Germinal center (tissue), 1 donor: Measurements from ENCODE around the gene MXI1.
"Not testable (repeated sequence)": the region's sequence is repeated elsewhere in the genome, so short reads cannot be mapped to it uniquely, and the experiment has no call there.

Source experiments
- DNase-seq: peaks from one replicate; pipeline ENCODE4 v3.0.0; 2012; ENCODE audit warnings: mixed read lengths, low spot score

The MXI1 gene

DNA sequence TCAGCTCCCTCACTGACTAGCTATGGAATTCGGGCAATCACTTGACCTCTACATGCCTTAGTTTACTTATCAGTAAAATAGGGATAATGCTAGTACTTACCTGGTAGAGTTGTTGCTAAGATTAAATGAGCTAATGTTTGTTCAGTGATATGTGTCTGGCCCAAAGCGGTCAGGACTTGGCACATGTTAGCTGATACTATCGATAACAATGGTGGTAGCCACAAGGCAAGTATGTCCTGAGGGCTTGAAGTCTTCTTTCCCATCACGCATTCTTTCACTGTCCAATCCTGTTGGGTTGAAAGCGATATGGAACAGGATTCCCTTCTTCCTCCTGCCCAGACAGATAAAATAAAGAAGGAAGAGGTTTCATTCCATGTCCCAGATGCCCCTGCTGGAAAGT lies 25.5 kb upstream of the MXI1 start:
- no peak for DNase-seq

DNA sequence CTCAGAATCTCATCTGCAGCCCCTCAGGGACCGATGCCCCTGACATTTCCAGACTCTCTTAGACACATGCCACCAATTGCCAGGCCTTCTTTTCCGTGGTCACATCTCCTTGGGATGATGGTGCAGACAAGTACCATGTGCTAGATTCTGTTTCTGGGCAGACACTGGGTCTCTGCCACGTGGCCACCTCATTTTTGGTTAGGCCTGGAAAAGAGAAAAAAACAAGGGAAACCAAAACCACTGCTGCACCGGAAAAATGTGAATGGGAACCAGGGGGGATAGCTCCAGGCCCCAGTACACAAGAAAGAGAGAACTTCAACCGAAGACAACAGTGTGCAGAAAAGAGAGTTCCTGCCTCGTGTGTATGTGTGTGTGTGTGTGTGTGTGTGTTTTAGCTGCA lies 23.0 kb upstream of the MXI1 start:
- DNase-seq = no peak

DNA sequence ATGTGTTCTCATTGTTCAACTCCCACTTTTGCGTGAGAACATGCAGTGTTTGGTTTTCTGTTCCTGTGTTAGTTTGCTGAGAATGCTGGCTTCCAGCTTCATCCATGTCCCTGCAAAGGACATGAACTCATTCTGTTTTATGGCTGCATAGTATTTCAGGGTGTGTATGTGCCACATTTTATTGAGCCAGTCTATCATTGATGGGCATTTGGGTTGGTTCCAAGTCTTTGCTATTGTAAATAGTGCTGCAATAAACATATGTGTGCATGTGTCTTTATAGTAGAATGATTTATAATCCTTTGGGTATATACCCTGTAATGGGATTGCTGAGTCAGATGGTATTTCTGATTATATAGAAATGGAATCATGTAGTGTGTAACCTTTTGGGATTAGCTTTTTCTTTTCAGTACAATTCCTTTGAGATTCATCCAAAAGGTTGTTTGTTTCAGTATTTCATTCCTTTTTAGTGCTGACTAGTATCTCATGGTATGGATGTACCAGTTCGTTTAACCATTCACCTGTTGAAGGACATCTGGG lies 21.7 kb upstream of the MXI1 start:
- not testable (repeated sequence) for DNase-seq

DNA sequence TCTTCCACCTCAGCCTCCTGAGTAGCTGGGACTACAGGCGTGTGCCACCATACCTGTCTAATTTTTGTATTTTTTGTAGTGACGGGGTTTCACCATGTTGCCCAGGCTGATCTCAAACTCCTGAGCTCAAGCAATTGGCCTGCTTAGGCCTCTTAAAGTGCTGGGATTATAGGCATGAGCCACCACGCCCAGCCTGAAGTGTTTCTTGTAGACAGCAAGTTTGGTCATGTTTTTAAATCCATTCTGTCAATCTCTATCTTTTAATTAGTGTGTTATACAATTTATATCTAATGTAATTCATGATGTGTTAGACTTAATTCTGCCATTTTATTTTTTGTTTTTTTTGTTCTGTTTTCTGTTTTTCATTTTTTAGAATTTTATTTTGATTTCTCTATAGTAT lies 17.2 kb upstream of the MXI1 start:
- no peak for DNase-seq

DNA sequence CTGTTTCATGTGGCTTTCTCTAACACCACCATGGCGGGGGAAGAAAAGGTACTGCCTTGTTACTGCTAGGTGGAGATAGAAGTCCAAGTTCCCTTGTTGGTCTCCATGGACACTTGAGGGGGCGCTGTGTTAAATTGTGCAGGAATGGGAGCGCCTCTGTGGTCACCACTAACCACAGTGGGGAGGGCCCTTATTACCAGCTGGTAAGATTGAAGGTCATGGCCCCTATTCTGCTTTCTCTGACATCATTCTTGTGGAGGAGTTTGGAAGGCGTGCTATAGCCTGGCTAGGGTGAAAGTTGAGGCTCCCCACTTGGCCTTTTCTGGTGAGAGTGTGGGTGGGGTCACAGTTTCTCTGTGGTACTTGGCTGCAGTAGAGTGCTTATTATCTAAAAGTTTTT lies 14.9 kb upstream of the MXI1 start:
- no peak for DNase-seq

DNA sequence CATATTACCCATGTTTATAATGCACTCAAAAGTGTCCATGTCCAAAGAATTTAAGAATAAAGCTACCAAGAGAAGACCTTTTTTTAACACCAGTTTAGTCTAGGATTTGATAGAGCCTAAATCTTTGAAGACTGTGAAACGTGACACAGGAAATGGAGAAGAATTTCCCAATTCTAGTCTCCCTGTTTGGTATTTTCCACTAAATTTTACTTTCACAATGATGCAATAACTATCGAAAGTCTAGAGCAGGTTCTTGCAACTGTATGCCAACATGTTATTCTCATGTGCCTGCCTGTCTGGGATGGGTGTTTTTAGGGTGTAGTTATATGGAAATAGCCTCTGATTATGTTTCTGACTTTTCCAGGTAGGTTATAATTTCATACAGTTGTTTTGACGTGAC lies 6.9 kb upstream of the MXI1 start:
- no peak for DNase-seq

DNA sequence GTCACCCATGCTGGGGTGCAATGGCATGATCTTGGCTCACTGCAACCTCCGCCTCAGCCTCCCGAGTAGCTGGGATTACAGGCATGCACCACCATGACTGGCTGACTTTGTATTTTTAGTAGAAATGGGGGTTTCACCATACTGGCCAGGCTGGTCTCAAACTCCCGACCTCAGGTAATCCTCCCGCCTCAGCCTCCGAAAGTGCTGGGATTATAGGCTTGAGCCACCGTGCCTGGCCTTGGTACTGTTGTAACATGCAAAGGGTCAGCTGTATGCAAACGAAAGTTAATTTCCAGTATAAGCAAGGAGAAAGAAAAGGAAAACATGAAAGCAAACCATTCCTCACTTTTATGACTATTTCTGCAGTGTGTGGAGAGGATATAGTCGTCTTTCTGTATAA lies 6.4 kb upstream of the MXI1 start:
- not testable (repeated sequence) for DNase-seq

DNA sequence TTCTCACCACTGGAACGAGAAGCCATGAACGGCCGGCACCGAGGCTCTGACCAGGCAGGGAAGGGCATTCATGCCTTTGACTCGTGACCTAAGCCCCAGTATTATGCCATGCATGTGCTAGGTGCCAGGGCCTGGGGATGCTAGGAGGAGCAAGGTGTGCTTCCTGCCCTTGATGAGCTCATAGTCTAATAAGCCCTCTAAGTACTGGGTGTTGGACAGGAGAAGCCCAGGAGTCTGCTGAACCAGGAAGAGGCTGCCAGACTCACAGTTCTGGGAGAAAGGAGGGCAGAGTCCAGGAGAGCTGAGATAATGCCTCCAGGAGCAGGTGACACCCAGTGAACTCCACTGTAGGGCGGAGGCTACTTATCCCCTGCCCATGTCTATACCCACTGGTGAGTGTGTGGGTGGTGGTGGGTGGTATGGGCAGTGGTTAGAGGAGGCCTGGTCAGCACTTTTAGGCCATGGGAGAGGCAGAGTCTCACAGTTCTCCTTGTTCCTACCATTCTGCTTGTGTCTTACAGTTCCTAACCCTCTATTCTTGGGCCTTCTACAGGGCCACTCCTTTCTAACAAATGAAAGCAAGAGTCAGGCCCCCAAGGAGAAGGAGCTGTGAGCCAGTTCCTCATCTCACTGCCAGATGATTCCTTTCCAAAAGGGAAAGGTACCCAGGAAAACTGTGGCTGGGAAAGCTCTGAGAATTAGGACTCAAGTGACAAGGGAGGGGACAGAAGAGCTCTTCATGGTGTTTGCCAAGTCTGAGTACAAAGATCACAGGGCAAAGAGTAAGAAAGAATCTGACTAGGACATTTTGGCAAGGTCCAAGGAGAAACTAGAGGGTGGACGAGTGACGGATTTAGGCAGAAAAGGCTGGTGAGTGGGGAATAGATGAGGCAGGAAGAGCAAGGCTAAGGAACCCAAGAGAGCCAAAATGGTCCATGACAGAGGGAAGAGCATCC lies 3.6 kb upstream of the MXI1 start:
- DNase-seq = no peak

DNA sequence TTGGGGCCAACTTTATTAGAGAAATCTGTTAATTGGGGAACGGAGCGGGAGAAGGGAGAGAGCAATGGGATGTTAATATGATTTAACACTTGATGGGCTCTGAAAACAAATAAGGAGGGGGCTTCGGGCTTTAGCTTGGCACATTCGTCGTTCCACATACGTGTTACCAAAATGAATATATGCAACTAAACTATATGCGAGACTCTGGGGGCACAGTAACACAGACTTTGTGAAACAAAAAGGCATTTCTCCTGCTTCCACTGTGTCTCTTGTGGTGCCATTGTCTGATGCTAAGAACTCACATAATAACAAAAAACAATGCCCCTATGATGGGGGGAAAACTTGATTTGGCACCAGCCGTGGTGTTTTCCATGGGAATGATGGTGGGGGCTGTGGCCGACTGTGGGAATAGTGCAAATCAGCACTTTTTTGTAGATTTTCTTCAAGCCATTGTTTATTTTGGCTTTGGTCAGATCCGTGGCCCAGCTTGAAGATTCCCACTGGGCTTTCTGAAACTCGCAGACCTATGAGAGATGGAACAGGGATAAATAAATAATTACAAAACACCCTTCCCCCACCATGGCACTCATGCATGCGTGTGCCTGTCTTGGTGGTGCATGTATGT lies 2.2 kb upstream of the MXI1 start:
- DNase-seq = no peak

DNA sequence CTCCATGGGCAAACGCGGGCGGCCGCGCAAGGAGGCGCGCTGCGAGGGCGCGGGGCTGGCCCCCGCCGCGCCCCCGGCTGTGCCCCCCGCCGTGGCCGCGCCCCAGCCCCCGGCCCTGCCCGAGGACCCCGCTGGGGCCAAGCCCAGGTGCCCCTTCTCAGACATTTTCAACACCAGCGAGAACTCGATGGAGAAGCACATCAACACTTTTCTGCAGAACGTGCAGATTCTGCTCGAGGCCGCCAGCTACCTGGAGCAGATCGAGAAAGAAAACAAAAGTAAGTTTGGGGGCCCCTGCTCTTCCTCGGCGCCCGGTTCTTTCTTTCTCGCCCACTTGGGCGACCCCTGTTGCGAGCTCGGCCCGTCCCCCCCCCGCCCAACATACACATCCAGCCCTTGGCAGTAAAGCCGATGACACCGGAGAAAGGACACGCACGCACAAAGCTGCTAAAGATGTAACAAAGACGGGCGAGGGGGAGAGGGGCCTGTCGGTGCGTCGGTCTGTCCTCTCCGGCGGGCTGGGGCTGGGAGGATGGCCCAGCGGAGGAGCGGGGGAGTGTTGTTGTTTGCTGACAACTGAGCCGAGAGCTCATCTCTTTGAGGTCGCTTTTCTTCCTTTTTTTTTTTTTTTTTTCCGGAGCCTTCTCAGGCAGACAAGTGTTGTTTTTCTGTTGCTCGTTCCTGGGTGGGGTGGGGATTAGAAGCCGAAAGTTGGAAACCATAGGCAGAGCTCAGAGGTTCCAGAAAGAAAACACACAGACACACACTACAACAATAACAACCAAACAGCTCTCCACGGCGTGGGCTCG lies 604 bp downstream of the MXI1 start:
- peak; percentile 55 for DNase-seq

DNA sequence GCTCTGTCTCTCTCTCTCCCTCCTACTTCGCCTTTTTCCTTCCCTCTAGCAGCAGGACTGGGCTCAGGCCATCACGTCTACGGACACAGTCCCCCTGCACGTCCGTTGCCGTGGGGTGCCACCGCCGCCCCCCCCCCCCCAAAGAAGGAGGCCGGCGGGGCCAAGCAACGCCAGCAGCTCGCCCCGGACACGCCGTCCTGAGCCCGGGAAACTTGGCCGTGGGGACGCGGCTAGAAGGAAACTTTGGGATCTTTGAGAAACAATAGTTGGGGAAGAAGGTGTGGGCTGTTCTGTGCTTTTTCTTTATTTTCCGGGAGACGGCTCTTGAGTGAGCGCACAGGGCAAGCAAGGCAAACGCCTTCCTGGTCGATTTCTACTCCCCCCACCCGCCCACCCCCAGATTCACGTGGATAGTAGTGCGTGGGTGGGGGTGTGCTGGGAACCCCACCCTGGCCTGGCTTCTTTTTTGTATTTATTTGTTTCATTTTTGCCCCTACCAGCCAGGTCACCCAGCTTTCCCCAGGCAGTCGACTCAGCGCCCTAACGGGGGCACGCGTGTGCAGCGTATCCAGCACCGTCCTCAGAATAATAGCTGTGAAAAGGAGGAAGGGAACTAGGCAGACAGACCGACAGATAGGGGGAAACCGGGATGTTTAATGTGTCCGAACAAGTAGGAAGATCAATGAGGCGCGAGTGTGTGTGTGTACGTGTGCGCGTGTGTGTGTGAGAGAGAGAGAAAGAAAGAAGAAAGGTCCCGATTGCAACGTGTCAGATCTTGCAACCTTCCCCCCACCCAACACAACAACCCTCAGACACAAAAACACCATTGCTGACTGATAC lies 1.4 kb downstream of the MXI1 start:
- DNase-seq = peak; percentile 39

DNA sequence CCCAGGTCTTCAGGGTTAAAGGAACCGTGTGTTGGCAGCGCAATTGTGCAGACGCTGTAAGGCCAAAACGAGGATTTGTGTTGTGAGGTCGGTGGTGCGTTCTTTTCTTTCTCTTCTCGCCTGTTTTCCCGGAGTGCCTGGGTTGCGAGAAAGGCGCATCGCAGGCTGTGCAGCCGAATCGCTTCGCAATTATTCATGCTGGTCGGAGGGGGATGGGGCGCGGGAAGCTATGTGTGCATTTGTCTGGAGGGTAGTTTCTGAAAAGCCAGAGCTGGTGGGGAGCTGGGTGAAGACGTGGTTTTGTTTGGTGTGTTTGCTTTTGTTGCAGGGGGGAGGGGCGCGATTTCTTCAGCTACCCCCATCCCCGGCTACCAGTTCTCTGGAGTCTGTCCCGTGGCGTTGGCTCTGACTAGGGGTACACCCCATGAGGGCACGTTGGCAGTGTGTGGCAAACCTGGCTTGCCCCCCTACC lies 2.1 kb downstream of the MXI1 start:
- peak; percentile 35 for DNase-seq

DNA sequence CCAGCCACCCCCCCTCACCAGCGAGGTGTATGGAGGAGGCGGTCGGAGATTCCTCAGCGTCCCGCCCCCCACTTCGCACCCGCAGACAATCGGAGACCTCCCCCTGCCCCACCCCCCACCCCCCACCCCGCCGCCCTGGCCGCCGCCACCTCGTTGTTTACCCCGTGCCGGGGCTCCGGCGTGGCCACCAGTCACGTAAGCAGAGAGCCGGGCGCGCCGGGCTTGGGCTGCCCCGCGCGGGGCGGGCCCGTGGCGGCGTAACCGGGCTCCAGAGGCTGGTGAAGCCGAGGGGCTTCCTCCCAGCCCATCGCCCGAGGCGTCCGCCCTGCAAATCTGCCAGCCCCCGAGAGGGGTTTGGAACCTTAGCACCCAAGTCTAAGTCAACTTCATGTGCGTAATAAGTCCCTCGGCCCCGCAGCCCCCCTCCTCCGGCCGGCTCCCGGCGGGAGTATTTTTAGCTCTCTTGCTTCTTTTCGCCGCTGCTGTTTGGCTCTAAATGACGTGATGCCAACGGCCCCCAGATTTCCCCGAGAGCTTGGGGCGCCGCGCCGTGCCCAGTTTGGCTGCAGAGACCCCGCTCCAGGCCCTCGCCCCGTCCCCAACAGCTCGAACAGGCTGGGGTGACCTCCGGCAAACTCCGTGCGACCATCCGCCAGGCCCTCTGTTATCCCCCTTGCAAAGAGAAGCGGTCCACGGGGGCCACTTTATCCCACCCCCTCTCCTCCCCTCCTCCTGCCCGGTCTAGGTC lies 2.7 kb downstream of the MXI1 start:
- DNase-seq = peak; percentile 41

DNA sequence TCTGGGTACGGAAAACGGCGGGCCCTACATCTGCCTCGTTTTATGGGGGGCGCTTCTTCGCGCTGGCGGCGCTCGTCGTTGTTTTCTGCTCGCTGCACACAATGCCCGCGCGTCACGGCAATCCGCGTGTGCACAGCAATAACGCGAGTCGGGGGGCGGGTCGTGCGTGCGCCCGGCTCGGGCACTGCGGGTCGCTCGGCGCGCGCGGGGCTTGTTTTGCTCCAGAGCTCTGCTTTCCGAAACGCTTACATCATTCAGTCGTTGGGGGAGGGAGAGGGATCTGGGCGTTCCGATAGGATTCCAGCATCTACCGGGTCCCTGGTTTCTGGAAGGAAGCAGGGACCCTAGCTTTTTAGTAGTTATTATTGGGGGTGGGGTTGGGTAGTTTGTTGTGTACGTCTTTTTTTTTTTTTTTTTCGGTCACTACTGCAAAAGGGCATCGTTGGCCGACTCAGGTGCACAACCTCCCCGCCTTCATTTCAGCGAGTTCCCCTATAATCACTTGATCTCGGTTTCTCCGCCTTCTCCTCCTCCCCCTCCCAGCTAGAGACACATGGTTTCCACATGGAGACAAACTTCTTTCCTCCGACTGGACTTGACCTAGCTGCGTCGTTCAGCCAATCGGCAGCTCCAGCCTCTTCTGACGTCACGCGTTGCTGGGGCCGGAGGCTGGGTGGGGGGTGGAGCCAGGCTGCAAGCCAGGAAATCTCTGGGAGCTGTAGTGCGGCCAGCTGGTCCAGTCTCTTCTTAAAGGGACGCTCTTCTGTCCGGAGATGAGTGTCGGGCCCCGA lies 3.5 kb downstream of the MXI1 start:
- peak; percentile 98 for DNase-seq

DNA sequence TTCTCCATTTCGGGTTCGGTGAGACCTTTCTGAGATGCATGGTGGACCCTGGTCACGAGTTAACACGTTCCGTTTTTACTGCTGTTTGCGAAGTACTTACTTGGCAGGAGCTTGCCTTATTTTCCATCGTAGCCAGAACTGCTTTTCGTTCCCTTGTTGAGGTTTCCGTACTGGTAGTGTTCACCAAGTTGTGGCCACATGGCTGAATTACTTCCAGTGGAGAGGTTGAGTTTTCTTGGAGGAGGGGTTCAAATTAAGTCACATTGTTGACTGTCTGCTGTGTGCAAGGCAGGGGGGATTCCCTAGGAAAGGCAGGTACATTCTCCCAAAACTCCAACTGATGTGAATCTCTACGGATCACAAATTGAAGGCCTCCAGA lies 4.0 kb downstream of the MXI1 start:
- DNase-seq = no peak

DNA sequence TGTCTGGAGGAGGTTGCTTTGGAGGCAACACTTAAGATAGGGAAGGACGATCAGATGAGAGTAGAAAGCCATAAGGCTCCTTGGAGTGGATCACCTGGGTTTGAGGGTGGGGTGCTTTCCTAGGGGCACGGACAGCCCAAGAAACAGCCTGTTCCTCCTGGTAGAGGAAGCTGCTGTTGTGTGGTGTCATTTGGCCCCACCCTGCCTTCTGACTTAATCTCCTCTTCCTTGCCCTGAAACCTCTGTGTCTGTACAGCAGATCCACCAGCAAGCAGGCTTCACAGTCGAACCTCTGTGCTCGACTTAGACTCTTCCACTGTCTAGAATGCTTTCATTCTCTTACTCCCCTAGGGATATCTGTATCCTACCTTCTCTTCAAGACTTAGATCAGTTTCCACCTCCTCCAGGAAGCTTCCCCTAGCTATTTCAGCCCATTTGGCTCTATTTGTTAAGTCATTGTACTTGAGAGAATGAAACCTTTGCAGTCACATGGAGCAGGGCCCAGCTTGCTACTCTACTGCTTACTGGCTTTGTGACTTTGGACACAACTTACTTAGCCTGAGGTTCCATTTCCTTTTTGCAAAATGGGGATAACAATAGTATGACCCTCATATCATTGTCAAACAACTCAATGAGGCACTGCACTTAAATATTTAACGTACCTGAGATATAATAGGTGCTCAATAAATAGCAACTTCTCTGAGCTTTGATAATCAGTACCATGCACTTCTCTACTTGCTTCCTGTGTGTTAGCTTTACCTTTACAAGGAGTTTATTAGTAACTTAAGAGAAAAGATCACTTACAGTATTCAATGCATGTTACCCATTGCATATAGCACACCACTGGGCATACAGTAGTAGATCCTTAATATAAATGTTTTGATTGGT lies 5.0 kb downstream of the MXI1 start:
- peak; percentile 31 for DNase-seq

DNA sequence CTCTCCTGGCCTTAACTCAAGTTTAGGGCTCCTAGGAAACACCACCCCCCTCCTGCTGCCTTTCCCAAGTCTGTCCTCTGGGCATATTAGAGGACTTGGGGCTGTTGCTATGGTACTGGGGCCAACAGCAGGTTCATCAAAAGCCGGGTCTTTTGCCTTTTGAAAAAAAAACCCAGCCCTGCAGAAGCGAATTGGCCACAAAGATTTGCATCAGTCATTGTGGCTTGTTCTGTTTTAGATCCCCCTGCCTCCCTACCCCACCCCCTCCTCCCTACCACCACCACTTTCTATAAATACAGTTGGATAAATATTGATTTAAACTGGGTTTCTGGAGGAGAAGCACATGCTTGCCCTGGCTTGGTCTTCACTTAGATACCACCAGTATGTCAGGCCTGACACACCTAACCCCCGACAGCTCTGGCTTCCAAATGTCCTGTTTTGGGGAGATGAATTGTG lies 7.0 kb downstream of the MXI1 start:
- no peak for DNase-seq

DNA sequence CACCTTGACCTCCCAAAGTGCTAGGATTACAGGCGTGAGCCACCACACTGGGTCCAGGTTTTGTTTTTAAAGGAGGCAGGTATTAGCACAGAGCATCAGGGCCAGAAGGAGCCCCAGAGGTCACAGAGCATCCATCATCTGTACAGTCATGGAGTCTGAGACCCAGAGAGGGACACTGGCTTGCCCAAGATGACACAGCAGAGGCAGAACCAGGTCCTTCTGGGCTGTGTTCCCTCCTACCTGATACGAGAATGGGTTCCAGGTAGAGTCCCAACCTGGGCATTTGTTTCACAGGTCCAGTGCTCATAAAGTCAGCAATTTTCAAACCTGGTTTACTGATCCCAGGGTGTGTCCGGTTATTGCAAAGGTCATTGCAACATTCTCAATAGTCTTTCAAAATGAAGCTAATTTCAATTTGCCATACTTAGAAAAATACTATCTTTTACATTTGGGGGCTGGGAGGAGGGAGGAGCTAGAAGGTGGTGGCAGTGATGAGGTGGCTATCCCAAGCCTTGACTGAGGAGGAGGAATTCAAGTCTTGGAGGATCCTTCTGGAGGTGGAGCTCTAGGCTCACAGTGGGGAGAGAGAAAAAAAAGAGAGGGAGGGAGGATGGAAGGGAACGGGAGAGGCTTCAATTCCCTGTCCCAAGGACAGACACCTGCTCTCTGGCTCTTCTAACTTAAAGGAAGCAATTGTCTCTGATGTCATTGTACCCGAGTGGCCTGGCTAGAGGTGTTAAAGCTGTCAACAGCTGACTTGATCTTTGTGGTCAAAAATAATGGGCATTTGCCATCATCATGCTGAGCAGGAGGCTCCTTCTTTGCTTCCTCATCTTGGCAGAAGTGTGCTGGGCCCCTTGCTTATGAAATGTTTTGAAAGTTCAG lies 8.1 kb downstream of the MXI1 start:
- no peak for DNase-seq
